ENCODE data around the gene ARHGAP42.

DNA sequence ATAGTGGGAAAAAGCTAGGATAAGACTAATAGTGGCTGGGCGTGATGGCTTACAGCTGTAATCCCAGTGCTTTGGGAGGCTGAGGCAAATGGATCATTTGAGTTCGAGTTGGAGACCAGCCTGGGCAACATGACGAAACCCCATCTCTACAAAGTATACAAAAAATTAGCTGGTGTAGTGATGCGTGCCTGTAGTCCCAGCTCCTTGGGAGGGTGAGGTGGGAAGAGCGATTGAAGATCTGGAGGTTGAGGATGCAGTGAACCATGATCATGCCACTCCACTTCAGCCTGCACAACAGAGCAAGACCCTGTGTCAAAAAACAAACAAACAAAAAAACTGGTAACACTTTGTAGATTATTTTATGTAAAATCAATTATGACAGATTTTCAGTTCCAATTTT lies 8.8 kb downstream of the ARHGAP42 start:
- TF ChIP-seq, protein P1, sequence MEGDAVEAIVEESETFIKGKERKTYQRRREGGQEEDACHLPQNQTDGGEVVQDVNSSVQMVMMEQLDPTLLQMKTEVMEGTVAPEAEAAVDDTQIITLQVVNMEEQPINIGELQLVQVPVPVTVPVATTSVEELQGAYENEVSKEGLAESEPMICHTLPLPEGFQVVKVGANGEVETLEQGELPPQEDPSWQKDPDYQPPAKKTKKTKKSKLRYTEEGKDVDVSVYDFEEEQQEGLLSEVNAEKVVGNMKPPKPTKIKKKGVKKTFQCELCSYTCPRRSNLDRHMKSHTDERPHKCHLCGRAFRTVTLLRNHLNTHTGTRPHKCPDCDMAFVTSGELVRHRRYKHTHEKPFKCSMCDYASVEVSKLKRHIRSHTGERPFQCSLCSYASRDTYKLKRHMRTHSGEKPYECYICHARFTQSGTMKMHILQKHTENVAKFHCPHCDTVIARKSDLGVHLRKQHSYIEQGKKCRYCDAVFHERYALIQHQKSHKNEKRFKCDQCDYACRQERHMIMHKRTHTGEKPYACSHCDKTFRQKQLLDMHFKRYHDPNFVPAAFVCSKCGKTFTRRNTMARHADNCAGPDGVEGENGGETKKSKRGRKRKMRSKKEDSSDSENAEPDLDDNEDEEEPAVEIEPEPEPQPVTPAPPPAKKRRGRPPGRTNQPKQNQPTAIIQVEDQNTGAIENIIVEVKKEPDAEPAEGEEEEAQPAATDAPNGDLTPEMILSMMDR (IDR thresholded peaks at IDR 0.05), result no peak
- TF ChIP-seq POLR2A (IDR thresholded peaks at IDR 0.05), result no peak
- no peak for TF ChIP-seq EP300 (IDR thresholded peaks at IDR 0.05)
